Measurements from ENCODE around the gene STARD3.

- no peak for TF ChIP-seq POLR2AphosphoS5 (IDR thresholded peaks at IDR 0.05)
- TF ChIP-seq POLR2A (IDR thresholded peaks at IDR 0.05): no peak
- TF ChIP-seq CTCF (IDR thresholded peaks at IDR 0.05 in 8 of 11, conservative IDR thresholded peaks at IDR 0.05 in 3 of 11): no peak
Observed at GRCh38 chr17:39711851-39712250, 74.9 kb downstream of the STARD3 start.

All from spleen (tissue), 7 donors.